Measurements from ENCODE around the gene ARL15.

Gene ARL15

GRCh38 chr5:54243483-54244080 lies 66.8 kb downstream of the ARL15 start:
- DNase-seq, result peak; percentile 7

DNA sequence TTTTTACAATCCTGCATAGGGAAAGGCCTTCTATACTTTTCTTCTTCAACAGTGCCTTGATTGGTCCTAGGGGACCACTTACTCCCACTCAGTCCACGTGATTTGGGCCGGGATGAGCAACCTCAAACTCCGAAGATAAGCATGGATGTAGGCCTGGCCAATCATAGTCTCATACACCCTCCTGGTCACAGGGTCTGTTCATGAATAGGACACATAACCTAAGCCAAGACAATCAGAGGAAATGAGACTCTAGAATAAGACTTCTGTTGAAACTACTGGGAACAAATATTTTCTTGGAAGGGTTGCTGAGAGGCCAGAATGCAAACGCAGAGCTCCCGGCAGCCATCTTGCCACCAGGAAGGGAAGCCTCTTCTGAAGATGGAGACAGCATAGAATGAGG lies 68.1 kb downstream of the ARL15 start:
- no peak for DNase-seq

GRCh38 chr5:54234304-54234933 lies 76.0 kb downstream of the ARL15 start:
- no peak for DNase-seq

DNA sequence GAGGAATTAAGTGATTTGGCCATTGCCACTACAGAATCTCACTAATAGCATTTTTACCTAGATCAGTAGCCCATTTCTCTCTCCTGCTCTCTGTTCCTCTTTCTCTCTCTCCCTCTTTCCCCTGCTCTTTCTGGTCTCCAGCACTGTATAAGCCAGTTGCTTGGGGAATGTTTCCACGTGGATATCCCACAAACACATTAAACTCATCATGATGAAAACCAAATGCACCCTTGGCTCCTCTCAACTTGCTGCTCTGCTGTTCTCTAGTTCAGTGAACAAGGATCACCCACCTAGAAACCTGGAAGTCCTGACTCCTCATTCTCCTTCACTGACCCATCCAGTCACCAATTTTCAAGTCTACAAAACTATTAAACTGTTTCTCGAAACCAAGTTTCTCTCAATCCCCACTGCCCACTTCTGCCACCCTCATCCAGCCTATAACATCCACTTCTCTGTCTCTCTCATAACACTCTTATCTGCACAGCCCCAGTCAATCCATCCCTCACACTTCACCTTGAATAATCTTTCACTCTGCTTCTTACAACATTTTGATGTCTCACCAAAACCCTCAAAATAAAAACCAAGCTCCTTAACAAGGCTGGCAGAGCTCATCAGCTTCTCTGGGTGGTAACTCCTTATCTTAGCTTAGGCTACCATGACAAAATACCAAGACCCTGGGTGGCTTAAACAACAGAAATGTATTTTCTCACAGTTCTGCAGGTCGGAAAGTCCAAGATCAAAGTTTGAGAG lies 79.3 kb downstream of the ARL15 start:
- no peak for DNase-seq

DNA sequence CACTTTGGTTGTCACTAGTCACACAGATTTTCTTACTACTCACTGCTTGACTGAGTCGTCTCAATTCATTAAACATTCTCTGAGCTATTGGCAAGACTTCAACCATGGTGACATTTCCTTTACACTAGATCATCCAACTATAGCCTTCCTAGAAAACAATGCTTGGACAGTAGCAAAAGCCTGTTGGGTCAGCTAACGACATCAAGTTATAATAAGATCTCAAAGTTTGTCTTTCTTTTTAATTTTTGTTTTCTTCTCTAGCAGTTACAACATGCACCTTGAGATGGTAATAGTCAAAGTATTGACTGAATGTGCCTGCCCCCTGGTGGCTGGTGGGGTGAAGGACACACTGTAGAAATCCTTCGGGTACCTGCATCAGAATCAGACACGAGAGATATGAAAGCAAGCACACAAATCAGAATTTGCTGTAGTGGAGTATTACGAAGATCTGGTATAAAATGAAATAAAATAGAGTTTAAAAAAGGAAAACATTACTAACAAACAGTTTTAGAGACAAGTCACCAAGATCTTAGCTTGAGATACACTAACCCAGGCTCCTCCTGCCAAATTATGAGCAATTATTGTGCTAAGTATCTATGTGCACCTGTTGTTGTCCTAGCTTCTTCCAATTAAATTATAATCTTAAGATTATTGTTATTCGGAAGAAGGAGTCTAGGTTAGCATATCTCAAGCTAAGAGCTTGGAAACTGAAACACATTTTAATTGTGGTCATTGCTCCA lies 81.2 kb downstream of the ARL15 start:
- DNase-seq, result peak; percentile 49

DNA sequence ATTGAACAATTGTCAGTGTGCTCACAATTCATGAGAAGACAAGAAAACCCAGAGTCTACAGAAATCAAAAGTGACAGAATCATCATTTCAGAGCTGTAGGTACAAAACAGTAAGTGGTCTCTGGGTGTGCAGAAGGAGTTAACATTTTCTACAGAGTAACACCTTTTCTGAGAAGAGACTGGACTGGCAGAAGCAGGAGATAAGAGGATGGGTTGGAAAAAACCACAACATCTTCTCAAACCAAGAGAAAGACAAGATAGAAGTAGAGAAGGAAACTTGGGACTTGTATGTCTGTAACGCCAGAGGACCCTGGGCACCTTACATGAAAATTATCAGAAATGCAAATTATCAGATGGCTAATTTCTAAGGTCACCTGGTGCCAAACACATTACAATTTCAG lies 82.6 kb downstream of the ARL15 start:
- no peak for DNase-seq

GRCh38 chr5:54227109-54227508 lies 83.3 kb downstream of the ARL15 start:
- no peak for DNase-seq

DNA sequence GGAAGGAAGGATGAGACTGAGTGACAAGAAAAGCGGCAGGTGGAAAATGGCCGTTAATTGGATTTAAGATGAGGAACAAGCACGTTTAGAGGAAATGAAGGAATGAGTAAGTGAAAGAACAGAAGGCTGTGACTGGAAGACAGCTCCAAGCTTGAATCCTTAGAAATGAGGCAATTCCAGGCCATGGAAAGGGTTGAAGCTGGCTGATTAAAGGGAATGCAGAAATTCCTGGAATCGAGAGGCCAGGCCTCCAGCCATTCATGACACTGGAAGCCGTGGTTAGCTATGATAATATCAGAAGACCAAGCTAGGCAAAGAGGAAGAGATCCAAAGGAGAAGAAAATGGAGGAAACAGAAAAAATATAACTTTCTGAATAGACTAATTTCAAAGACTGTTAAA lies 84.2 kb downstream of the ARL15 start:
- no peak for DNase-seq

DNA sequence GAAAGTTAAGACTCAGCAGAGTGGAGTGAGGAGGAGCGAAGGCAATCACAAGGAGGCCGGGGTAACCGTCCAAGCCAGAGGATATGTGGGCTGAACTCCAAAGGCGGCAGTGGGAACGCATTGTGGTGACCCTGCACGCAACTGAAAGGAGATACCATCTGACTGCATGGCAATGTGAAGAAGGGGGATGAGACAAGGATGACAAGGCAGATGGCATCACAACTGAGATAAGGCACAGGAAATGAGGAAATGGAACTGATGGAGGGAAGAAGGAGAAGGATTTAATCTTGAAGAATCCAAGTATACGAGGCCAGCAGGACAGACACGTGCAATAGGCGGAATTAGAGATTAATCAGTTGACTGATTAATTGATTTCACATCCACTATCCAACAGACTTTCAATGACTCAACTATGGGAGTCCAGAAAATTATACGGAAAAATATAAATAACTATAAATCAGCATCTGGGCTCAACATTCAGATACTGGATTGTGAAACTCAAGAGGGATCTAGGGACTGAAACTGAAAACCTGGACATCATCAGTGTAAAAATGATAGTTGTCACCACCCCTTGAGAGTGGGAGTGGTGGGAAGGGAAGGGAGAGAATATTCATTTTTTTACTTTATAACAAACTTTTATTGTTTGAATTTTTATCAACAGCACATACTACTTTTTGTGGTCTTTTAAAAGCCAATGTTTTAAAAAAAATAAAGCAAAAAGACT lies 86.1 kb downstream of the ARL15 start:
- no peak for DNase-seq

DNA sequence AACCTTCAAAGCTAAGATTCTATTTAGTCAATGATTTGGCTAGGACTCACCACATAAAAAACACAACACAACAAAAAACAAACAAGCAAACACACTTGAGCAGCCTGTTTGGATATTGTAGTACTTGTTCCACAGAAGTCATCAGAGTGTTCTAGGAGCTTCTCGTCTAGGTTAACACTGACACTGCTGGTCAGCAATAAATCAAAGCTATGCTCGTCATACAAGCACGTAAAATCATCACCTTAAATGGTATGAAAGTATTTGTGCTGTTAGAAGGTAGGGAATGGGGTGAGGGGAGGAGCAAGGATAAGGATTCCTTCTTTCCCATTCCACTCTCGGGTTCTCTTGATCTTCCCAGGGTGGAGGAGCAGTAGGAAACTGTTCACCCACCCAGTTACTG lies 88.0 kb downstream of the ARL15 start:
- DNase-seq, result no peak

GRCh38 chr5:54221135-54221534 lies 89.2 kb downstream of the ARL15 start:
- DNase-seq, result no peak

- no peak for DNase-seq
Observed at GRCh38 chr5:54220230-54221040, 89.9 kb downstream of the ARL15 start.

DNA sequence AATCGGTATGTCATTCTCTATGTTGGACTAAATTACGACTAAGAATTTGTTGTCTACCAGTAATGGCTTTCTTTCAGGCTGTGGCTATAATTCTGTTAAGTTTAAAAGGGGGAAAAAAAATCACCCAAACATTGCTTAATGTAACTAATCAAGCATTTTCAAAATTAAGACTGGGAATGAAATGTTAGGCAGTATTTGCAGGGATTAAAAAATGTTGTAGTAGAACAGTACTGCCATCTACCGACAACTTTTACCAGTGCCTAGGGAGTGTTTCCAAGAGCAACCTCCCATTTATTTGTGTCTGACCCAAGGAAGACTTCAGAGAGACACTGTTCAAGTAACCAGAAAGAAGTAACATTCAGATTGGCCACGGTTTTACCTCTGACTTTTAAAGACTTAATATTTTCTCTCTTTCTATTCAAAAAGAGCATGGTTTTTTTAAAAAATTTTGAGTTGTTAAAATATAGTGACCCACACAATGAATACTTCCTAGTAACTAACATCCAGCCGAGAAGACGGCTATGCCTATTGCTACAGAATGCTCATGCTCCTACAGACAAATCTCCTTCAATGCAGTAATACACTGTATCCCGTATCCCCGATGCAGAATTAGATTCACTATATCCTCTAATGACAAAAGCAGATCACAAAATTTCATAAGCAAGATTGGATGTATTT lies 92.4 kb downstream of the ARL15 start:
- peak; percentile 24 for DNase-seq

DNA sequence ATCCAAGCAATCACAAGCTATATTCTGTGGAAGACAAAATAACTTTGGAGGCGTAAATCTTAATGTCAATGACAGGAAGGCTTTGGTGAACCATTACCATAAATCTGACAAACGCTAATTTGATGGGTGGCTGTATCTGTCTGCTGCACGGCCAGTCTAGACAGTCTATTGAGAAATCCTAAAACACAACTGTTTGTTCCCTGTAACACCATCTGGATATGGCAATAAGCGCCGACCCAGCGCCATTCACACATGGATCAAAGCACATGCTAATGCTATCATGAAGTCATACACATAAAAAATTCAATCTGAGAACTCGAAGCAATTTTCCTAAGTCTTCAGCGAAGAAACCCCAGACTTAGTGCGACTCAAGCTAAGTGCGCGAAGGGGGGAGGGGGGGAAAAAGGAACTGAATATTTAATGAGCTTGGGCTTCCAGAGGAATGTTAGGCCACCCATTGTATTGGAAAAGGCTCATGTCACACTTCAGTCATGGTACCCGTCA lies 95.1 kb downstream of the ARL15 start:
- DNase-seq, result no peak

DNA sequence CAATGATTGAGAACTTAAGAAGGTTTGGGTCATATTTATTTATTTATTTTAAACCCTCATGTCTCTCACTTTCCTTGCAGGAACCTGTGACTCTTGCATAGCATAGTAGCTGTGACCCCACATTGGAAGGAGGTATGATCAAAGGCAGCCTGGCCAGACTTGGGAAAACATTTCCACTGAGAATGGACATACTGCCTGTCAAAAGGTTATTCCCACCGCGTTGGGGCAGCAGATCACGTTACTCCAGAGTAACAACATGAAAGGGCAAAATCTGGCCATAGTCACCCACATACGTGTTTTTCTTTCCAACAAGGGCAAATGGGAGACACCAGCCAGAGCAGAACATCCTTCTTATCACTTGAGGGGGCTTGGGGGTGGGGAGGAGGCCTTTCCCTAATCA lies 95.7 kb downstream of the ARL15 start:
- DNase-seq, result no peak

- DNase-seq, result no peak
Observed at GRCh38 chr5:54212331-54212730, 98.0 kb downstream of the ARL15 start.

DNA sequence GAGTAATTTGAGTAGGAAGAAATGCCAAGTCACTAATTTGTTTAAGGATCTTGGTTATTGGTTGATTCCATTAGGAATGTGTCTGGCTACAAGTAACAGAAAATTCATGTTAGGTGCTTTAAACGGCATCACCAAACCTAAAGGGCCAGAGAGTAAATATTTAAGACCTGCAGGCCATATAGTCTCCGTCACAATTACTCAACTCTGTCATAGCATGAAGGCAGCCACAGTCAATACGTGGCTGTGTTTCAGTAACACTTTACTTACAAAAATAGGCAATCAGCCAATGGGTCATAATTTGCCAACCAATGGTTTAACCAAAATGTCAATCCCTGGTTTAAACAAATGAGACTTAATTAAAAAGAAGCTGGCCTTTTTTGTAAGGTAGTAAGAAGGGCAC lies 98.5 kb downstream of the ARL15 start:
- no peak for DNase-seq

GRCh38 chr5:54207566-54207965 lies 102.8 kb downstream of the ARL15 start:
- no peak for DNase-seq

GRCh38 chr5:54206580-54207229 lies 103.7 kb downstream of the ARL15 start:
- DNase-seq, result no peak

- DNase-seq, result no peak
Observed at GRCh38 chr5:54205918-54206317, 104.5 kb downstream of the ARL15 start.

GRCh38 chr5:54205453-54205852 lies 104.9 kb downstream of the ARL15 start:
- no peak for DNase-seq

Measured in NCI-H1092 (cell line).